Psoas muscle (tissue), 8 donors: ENCODE results near the gene CHST7. TPM values are rescaled to one million over a fixed set of nuclear protein-coding genes. Genes with fewer than 3 reads are reported as not detected.

Experiments used
- ATAC-seq, 4 donors: fragments of 200-7000 bp; cut with Tn5 transposase; one replicate each; pipeline ENCODE4 v1.9.1; 2020; ENCODE audit warnings: moderate library complexity in 3 of 4, mild to moderate bottlenecking in 2 of 4
- DNase-seq, 2 donors: peaks; one replicate each; pipeline ENCODE4 v3.0.0-alpha.2; 2020
- H3K27ac ChIP-seq: fragments of 200-600 bp; one replicate; pipeline ENCODE4 v1.8.0; 2022
- H3K27me3 ChIP-seq, 3 donors: fragments of 200-600 bp in 1 of 3; one replicate each; pipeline versions ENCODE4 v1.6.1 to v1.8.0; 2013 to 2022; ENCODE audit warnings: low read length in 2 of 3, mild to moderate bottlenecking in 2 of 3, moderate library complexity in 1 of 3; ENCODE audit not compliant: insufficient read depth in 3 of 3
- H3K36me3 ChIP-seq, 2 donors: fragments of 200-600 bp in 1 of 2; one replicate each; pipeline versions ENCODE4 v1.6.1 to v1.8.0; 2013 to 2022; ENCODE audit warnings: low read depth in 1 of 2, mild to moderate bottlenecking in 1 of 2, moderate library complexity in 1 of 2; ENCODE audit not compliant: insufficient read depth in 1 of 2
- H3K4me1 ChIP-seq: fragments of 200-600 bp; one replicate; pipeline ENCODE4 v1.8.0; 2022
- H3K4me3 ChIP-seq: fragments of 200-600 bp; one replicate; pipeline ENCODE4 v1.8.0; 2022; ENCODE audit warnings: mild to moderate bottlenecking
- H3K9me3 ChIP-seq: fragments of 200-600 bp; one replicate; pipeline ENCODE4 v1.8.0; 2022
- CTCF ChIP-seq: fragments of 200-600 bp; IDR thresholded peaks from one replicate; pipeline ENCODE4 v1.8.0; 2022; ENCODE audit warnings: antibody characterized with exemption
- whole genome bisulfite sequencing, 3 donors: extraction: QIAGEN DNeasy Blood & Tissue Kit; methylation state at CpG; one replicate each; pipeline versions ENCODE4 v1.1.6 to v1.1.7; 2013; 5-methylcytosine and 5-hydroxymethylcytosine counted together
- intact Hi-C, 2 donors: fragments of 100-400 bp; cut with DNase I; formaldehyde crosslinking; loops; one replicate each; pipeline versions ENCODE4 v1.11.0 to v1.14.2; 2022
- polyA plus RNA-seq, 3 donors: library from polyadenylated mRNA; stranded (reverse); fragments of 200-250 nt; gene quantifications; one replicate each; pipeline ENCODE4 v1.2.3, GENCODE V29; 2013
- total RNA-seq, 4 donors: library from RNA; stranded (reverse); fragmentation: NEBNext Ultra II Directional in 2 of 4; extraction: Animal tissue kit (Norgen Biotek cat#: 25700) in 2 of 4; gene quantifications; one replicate each; pipeline versions ENCODE4 v1.2.1 to v1.2.4, GENCODE V29; 2021 to 2023
- donor health status: healthy with polysubstance abuse.
- donor health status: DM: no; HTN: no; CAD: no; lungs with moderate emphysema.
- donor health status: Bipolar disorder and iron deficiency.
- donor health status: healthy.
- donor health status: DM: yes; HTN: yes; CAD: no.
- donor health status: DM: no; HTN: no; CAD: no.
- donor health status: DM: no; HTN: no; CAD: no.
- donor health status: DM: yes; HTN: yes; CAD: no.

The CHST7 gene
- total and polyA plus RNA-seq, 7 donors: 1.6 to 9.9 (median 2.1) TPM

GRCh38 chrX:46621572-46621971 lies 48.0 kb downstream of the CHST7 start:
- DNase-seq (no peak), ATAC-seq (no peak)
- Histone ChIP-seq H3K4me1 (no peaks in the 10 kb centered on the region), H3K27ac (no peak overlapping the region), H3K27me3 (peaks cover 0 to 10% (median 0%) of the 10 kb centered on the region in 3 donors), H3K36me3 (no peaks in the 10 kb centered on the region), H3K9me3 (peaks cover 12% of the 10 kb centered on the region), H3K4me3 (no peak overlapping the region)
- intact Hi-C loops: no loop called here
- WGBS, 3 donors: 72 to 75% (median 74%) methylated on average over 3 of the region's 3 CpGs
- TF ChIP-seq CTCF: no peak

- intact Hi-C loops: no loop called here
- WGBS, 3 donors: 73 to 96% (median 94%) methylated on average over 6 of the region's 6 CpGs
- peaks cover 0 to 10% (median 0%) of the 10 kb centered on the region in 3 donors for H3K27me3 ChIP-seq
- no peaks in the 10 kb centered on the region for H3K36me3 ChIP-seq
- DNase-seq (no peak), ATAC-seq (no peak)
- H3K4me1 ChIP-seq: no peaks in the 10 kb centered on the region
- peaks cover 3% of the 10 kb centered on the region for H3K9me3 ChIP-seq
- H3K4me3 ChIP-seq: no peak overlapping the region
- no peak for TF ChIP-seq CTCF
- H3K27ac ChIP-seq: no peak overlapping the region
Observed at GRCh38 chrX:46624090-46624786, 50.7 kb downstream of the CHST7 start.

GRCh38 chrX:46626566-46626965 lies 53.0 kb downstream of the CHST7 start:
- Histone ChIP-seq H3K27ac (no peak overlapping the region), H3K27me3 (peaks cover 0 to 10% (median 0%) of the 10 kb centered on the region in 3 donors), H3K4me1 (no peaks in the 10 kb centered on the region), H3K4me3 (no peak overlapping the region), H3K9me3 (no peaks in the 10 kb centered on the region), H3K36me3 (no peaks in the 10 kb centered on the region)
- ATAC-seq: no peak
- intact Hi-C loops: no loop called here
- WGBS, 3 donors: 82 to 84% (median 83%) methylated on average over 7 of the region's 7 CpGs
- no peak for DNase-seq
- no peak for TF ChIP-seq CTCF

- TF ChIP-seq CTCF: no peak
- Histone ChIP-seq H3K9me3 (no peaks in the 10 kb centered on the region), H3K27me3 (peaks cover 0 to 10% (median 0%) of the 10 kb centered on the region in 3 donors), H3K4me1 (no peaks in the 10 kb centered on the region), H3K4me3 (no peak overlapping the region), H3K36me3 (no peaks in the 10 kb centered on the region), H3K27ac (no peak overlapping the region)
- DNase-seq (no peak), ATAC-seq (no peak)
- 57 to 73% (median 70%) methylated on average over 4 of the region's 4 CpGs for WGBS, 3 donors
- intact Hi-C loops: no loop called here
Observed at GRCh38 chrX:46627062-46627461, 53.5 kb downstream of the CHST7 start.
